Endometrium (tissue), 2 donors: Measurements from ENCODE around the gene CCDC12.

Source experiments
- FAIRE-seq: peaks from 2 replicates; lab custom pipeline; 2012; peaks lifted over from hg19 to GRCh38; lab: Jason Lieb, UNC
- donor health status: control.
- donor health status: control.

CCDC12 gene

GRCh38 chr3:46904303-46905212 lies 72.0 kb downstream of the CCDC12 start:
- no peak for FAIRE-seq

- no peak for FAIRE-seq
These were observed 72.9 kb downstream of the CCDC12 start for GRCh38 chr3:46903341-46904302.

- FAIRE-seq = no peak
These were observed 74.3 kb downstream of the CCDC12 start for GRCh38 chr3:46902188-46902631.

- FAIRE-seq = no peak
These were observed 74.9 kb downstream of the CCDC12 start for GRCh38 chr3:46901591-46902187.

- no peak for FAIRE-seq
These were observed 75.5 kb downstream of the CCDC12 start for GRCh38 chr3:46901061-46901460.

- FAIRE-seq = no peak
These were observed 76.2 kb downstream of the CCDC12 start for GRCh38 chr3:46900356-46900755.

- no peak for FAIRE-seq
These were observed 76.6 kb downstream of the CCDC12 start for GRCh38 chr3:46900007-46900292.

- FAIRE-seq = no peak
These were observed 77.2 kb downstream of the CCDC12 start for GRCh38 chr3:46899151-46900006.

GRCh38 chr3:46898321-46899150 lies 78.0 kb downstream of the CCDC12 start:
- FAIRE-seq = no peak

- no peak for FAIRE-seq
These were observed 78.7 kb downstream of the CCDC12 start for GRCh38 chr3:46897829-46898320.

GRCh38 chr3:46897031-46897430 lies 79.5 kb downstream of the CCDC12 start:
- no peak for FAIRE-seq

GRCh38 chr3:46896386-46896785 lies 80.2 kb downstream of the CCDC12 start:
- FAIRE-seq = no peak

- no peak for FAIRE-seq
These were observed 80.8 kb downstream of the CCDC12 start for GRCh38 chr3:46895761-46896160.

- FAIRE-seq = no peak
These were observed 81.3 kb downstream of the CCDC12 start for GRCh38 chr3:46895204-46895660.

GRCh38 chr3:46894256-46894655 lies 82.3 kb downstream of the CCDC12 start:
- no peak for FAIRE-seq

GRCh38 chr3:46893763-46894162 lies 82.8 kb downstream of the CCDC12 start:
- FAIRE-seq = no peak

- FAIRE-seq = no peak
These were observed 83.3 kb downstream of the CCDC12 start for GRCh38 chr3:46893146-46893748.

- FAIRE-seq = no peak
These were observed 84.0 kb downstream of the CCDC12 start for GRCh38 chr3:46892285-46893145.

- no peak for FAIRE-seq
These were observed 85.4 kb downstream of the CCDC12 start for GRCh38 chr3:46891132-46891531.
